Measurements from ENCODE around the gene ANTXR2. TPM values are rescaled to one million over a fixed set of nuclear protein-coding genes. Genes with fewer than 3 reads are reported as not detected.

ANTXR2 gene
- total and polyA plus RNA-seq, 2 of the 8 experiments (the other 6 are each of a cell fraction or from before 2014, with no cell fraction given), result 1.1 to 7.5 TPM

DNA sequence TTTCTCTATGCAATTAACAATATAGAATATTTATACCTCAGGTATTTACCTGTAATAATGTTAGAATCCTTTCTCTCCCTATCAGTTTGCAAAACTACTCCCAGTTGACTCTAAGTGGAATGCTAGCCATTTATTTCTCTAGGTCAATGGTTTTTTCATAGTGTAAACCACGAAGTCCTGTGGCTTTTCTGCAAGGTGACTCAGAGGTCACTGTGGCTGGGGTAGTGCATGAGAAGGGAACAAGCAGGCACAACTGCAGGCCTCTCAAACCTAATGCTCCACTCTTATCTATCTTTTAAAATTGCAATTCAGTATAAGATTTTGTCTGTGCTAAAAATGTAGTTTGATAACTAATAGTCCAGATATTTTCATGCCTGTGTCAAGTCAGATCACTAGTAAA lies 159.4 kb downstream of the ANTXR2 start:
- Histone ChIP-seq H3K27ac (ENCODE audit: low read depth, low read length) (no peak overlapping the region), H2AK5ac (ENCODE audit: low read depth, low read length) (no peak overlapping the region), H3K4me1 (replicated peaks in 1 of 4; ENCODE audit: control insufficient read depth in 3 of 4, insufficient read depth in 4 of 4, low read length in 3 of 4) (no peaks in the 10 kb centered on the region), H2AFZ (ENCODE audit: low read length) (no peak overlapping the region), H3K23me2 (ENCODE audit: low read depth, low read length) (no peaks in the 10 kb centered on the region), H3K56ac (replicated peaks; ENCODE audit: insufficient read length, low read depth, low read length) (no peak overlapping the region), H3K9me3 (ENCODE audit: insufficient read depth in 2 of 2, low read depth in 1 of 2, low read length in 1 of 2) (no peaks in the 10 kb centered on the region), H3K79me1 (ENCODE audit: low read depth, low read length) (no peaks in the 10 kb centered on the region), H3K23ac (ENCODE audit: insufficient read length) (no peak overlapping the region), H3K18ac (ENCODE audit: extremely low read depth, low read length) (no peak overlapping the region), H4K91ac (replicated peaks; ENCODE audit: insufficient read length, low read length) (no peak overlapping the region), H2BK12ac (ENCODE audit: low read depth, low read length) (no peak overlapping the region), H3K36me3 (ENCODE audit: control insufficient read depth in 2 of 4, insufficient read depth in 4 of 4, low read length in 3 of 4) (no peaks in the 10 kb centered on the region), H2BK120ac (replicated peaks; ENCODE audit: low read depth, low read length) (no peak overlapping the region), H3K4me3 (ENCODE audit: extremely low read depth in 1 of 4, insufficient read depth in 2 of 4, low read depth in 3 of 4, low read length in 4 of 4) (no peak overlapping the region), H3K27me3 (replicated peaks in 1 of 4; ENCODE audit: control insufficient read depth in 3 of 4, extremely low read depth in 1 of 4, insufficient read depth in 3 of 4, low read length in 3 of 4) (no peaks in the 10 kb centered on the region), H2BK20ac (ENCODE audit: low read length) (no peak overlapping the region), H2BK15ac (ENCODE audit: low read length) (no peak overlapping the region), H3K4me2 (ENCODE audit: insufficient read depth in 1 of 2, low read depth in 2 of 2, low read length in 2 of 2) (no peak overlapping the region), H3K79me2 (ENCODE audit: control insufficient read depth in 1 of 2, insufficient read depth in 2 of 2, low read length in 2 of 2) (no peaks in the 10 kb centered on the region), H2BK5ac (ENCODE audit: low read depth, low read length) (no peak overlapping the region), H3K9ac (replicated peaks in 1 of 4; ENCODE audit: extremely low read depth in 1 of 4, low read depth in 3 of 4, low read length in 3 of 4) (no peak overlapping the region), H4K20me1 (replicated peaks in 1 of 2; ENCODE audit: control insufficient read depth in 1 of 2, insufficient read depth in 2 of 2, low read length in 2 of 2) (no peaks in the 10 kb centered on the region), H4K5ac (ENCODE audit: insufficient read length, low read depth, low read length) (no peak overlapping the region), H3K4ac (replicated peaks; ENCODE audit: insufficient read length, low read depth, low read length) (no peak overlapping the region), H3K14ac (ENCODE audit: insufficient read length) (no peak overlapping the region), H4K8ac (ENCODE audit: extremely low read depth, insufficient read depth, low read length) (no peak overlapping the region)
- POLR2A ChIA-PET (ENCODE audit: partially characterized antibody), result no interaction called here
- CTCF ChIA-PET (ENCODE audit: partially characterized antibody), result no interaction called here
- 55% methylated on average over 1 of the region's 1 CpG; no CpG with 5 or more reads in 1 of the 2 experiments for WGBS, 2 experiments (ENCODE audit: extremely low coverage in 1 of 2, insufficient coverage in 1 of 2, insufficient read length in 1 of 2, insufficient replicate concordance in 2 of 2, low coverage in 1 of 2, low lambda C conversion rate in 2 of 2, missing lambda C conversion rate in 1 of 2)
- FAIRE-seq, result no peak
- DNase-seq (ENCODE audit: low read depth in 1 of 2, low spot score in 2 of 2), result no peak
- TF ChIP-seq MAFK (IDR thresholded peaks at IDR 0.05; ENCODE audit: low read depth, low read length) (no peak), POU5F1 (IDR thresholded peaks at IDR 0.05; ENCODE audit: low read depth, low read length) (no peak), RFX5 (IDR thresholded peaks at IDR 0.05; ENCODE audit: borderline replicate concordance, low read depth, low read length) (no peak), ZNF274 (IDR thresholded peaks at IDR 0.05; ENCODE audit: borderline replicate concordance, extremely low read depth, low read length) (no peak), TCF12 (IDR thresholded peaks at IDR 0.05; ENCODE audit: low read depth, low read length) (no peak), CBX5 (IDR thresholded peaks at IDR 0.05; ENCODE audit: low read depth, low read length) (no peak), SIX5 (IDR thresholded peaks at IDR 0.05; ENCODE audit: low read depth, low read length) (no peak), POLR2AphosphoS5 (IDR thresholded peaks at IDR 0.05; ENCODE audit: low read depth, low read length) (no peak), SUZ12 (IDR thresholded peaks at IDR 0.05; ENCODE audit: low read length) (no peak), KDM4A (IDR thresholded peaks at IDR 0.05; ENCODE audit: low read depth, low read length, severe bottlenecking) (no peak), HDAC6 (IDR thresholded peaks at IDR 0.05; ENCODE audit: low read depth, low read length) (no peak), RAD21 (IDR thresholded peaks at IDR 0.05 in 1 of 2, conservative IDR thresholded peaks at IDR 0.05 in 1 of 2; ENCODE audit: low read depth in 2 of 2, low read length in 2 of 2) (no peak), GABPA (IDR thresholded peaks at IDR 0.05; ENCODE audit: borderline replicate concordance, insufficient read depth, low read length) (no peak), RBBP5 (IDR thresholded peaks at IDR 0.05; ENCODE audit: borderline replicate concordance, low read depth, low read length) (no peak), SP1 (IDR thresholded peaks at IDR 0.05; ENCODE audit: low read depth, low read length) (no peak)
- TF ChIP-seq, protein P1, sequence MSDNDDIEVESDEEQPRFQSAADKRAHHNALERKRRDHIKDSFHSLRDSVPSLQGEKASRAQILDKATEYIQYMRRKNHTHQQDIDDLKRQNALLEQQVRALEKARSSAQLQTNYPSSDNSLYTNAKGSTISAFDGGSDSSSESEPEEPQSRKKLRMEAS (IDR thresholded peaks at IDR 0.05), result no peak

Data from H1 (cell line).